Gastroesophageal sphincter (tissue), 4 donors: ENCODE results near the gene CAPRIN2. TPM values are rescaled to one million over a fixed set of nuclear protein-coding genes. Genes with fewer than 3 reads are reported as not detected.

Experiments used
- ATAC-seq: fragments of 150-250 bp; one replicate; pipeline ENCODE4 v1.9.1; 2016; ENCODE audit warnings: mild to moderate bottlenecking, moderate library complexity
- H3K27ac ChIP-seq, 4 donors: fragments of 200-600 bp; sonication (generic) in 3 of 4; 1 replicate in 3 of 4; 2 replicates in 1 of 4; pipeline ENCODE4 v1.5.1; 2016 to 2019
- H3K27me3 ChIP-seq: fragments of 200-600 bp; sonication (generic); one replicate; pipeline ENCODE4 v1.5.1; 2019
- H3K36me3 ChIP-seq, 2 donors: fragments of 200-600 bp; sonication (generic); one replicate each; pipeline ENCODE4 v1.5.1; 2019; ENCODE audit warnings: control low read depth in 1 of 2
- H3K4me1 ChIP-seq, 3 donors: fragments of 200-600 bp; sonication (generic); 1 replicate in 2 of 3; 2 replicates in 1 of 3; pipeline ENCODE4 v1.5.1; 2016 to 2019; ENCODE audit warnings: control low read depth in 2 of 3
- H3K4me3 ChIP-seq, 2 donors: fragments of 200-600 bp; sonication (generic); one replicate each; pipeline ENCODE4 v1.5.1; 2019; ENCODE audit warnings: mild to moderate bottlenecking in 1 of 2, moderate library complexity in 1 of 2
- H3K9me3 ChIP-seq, 3 donors: fragments of 200-600 bp; sonication (generic); one replicate each; pipeline ENCODE4 v1.5.1; 2017 to 2019; ENCODE audit warnings: control low read depth in 2 of 3
- CTCF ChIP-seq, 4 experiments: fragments of 200-600 bp in 2 of 4; fragments of 450-650 bp in 2 of 4; sonication (generic) in 1 of 4; IDR thresholded peaks; one replicate each; pipeline ENCODE4 v1.5.1; 2017 to 2019; ENCODE audit warnings: antibody characterized with exemption in 4 of 4, mild to moderate bottlenecking in 2 of 4, moderate library complexity in 2 of 4
- EP300 ChIP-seq: sonication (generic); formaldehyde crosslinking; IDR thresholded peaks from one replicate; pipeline ENCODE4 v1.6.1; 2017; ENCODE audit warnings: antibody characterized with exemption, mild to moderate bottlenecking
- POLR2A ChIP-seq, 2 donors: fragments of 450-650 bp; IDR thresholded peaks; one replicate each; pipeline ENCODE4 v1.6.1; 2017; ENCODE audit warnings: antibody characterized with exemption in 2 of 2, mild to moderate bottlenecking in 2 of 2, moderate library complexity in 1 of 2
- POLR2AphosphoS5 ChIP-seq: sonication (generic); formaldehyde crosslinking; IDR thresholded peaks from one replicate; pipeline ENCODE4 v1.6.1; 2017; ENCODE audit warnings: antibody characterized with exemption
- WGBS, 2 donors: methylation state at CpG; one replicate each; pipeline ENCODE4 v1.1.5; 2018; ENCODE audit warnings: low coverage in 1 of 2; 5-methylcytosine and 5-hydroxymethylcytosine counted together
- total RNA-seq, 4 donors: library from RNA; depleted of rRNA; stranded (reverse); fragments of >200 nt; gene quantifications; one replicate each; pipeline ENCODE4 v1.1.0, GENCODE V29; 2016

Gene CAPRIN2
- total RNA-seq, 4 donors from 2014 or later, result 20.5 to 38.3 (median 27.8) TPM

- no peaks in the 10 kb centered on the region for H3K27me3 ChIP-seq
- no peak for TF ChIP-seq CTCF (IDR thresholded peaks at IDR 0.05)
- TF ChIP-seq EP300, result no peak
- TF ChIP-seq POLR2AphosphoS5, result peak; percentile 25
- peak overlapping the region; percentile 72 to 78 for H3K4me3 ChIP-seq
- peaks cover 4 to 49% (median 22%) of the 10 kb centered on the region in 3 donors for H3K4me1 ChIP-seq
- H3K36me3 ChIP-seq, result no peaks in the 10 kb centered on the region
- peak overlapping the region; percentile 36 to 89 (median 82) for H3K27ac ChIP-seq
- 5 to 6% methylated on average over 11 to 12 of the region's 16 CpGs for WGBS, 2 donors
- no peaks in the 10 kb centered on the region for H3K9me3 ChIP-seq
- ATAC-seq, result peak; percentile 32
These were observed 60.1 kb downstream of the CAPRIN2 start for GRCh38 chr12:30694412-30695198.

- no peaks in the 10 kb centered on the region for H3K27me3 ChIP-seq
- no peak overlapping the region for H3K27ac ChIP-seq
- peaks cover 4 to 49% (median 22%) of the 10 kb centered on the region in 3 donors for H3K4me1 ChIP-seq
- ATAC-seq, result no peak
- 41 to 56% methylated on average over 3 to 5 of the region's 5 CpGs for WGBS, 2 donors
- H3K36me3 ChIP-seq, result no peaks in the 10 kb centered on the region
- no peak overlapping the region for H3K4me3 ChIP-seq
- TF ChIP-seq POLR2AphosphoS5 (no peak), CTCF (IDR thresholded peaks at IDR 0.05) (no peak), POLR2A (IDR thresholded peaks at IDR 0.05) (no peak), EP300 (no peak)
- no peaks in the 10 kb centered on the region for H3K9me3 ChIP-seq
These were observed 62.3 kb downstream of the CAPRIN2 start for GRCh38 chr12:30692470-30692869.

GRCh38 chr12:30691122-30691879 lies 63.5 kb downstream of the CAPRIN2 start:
- TF ChIP-seq CTCF (IDR thresholded peaks at IDR 0.05) (no peak), POLR2A (IDR thresholded peaks at IDR 0.05) (no peak), EP300 (no peak), POLR2AphosphoS5 (no peak)
- H3K9me3 ChIP-seq, result no peaks in the 10 kb centered on the region
- H3K27ac ChIP-seq, result no peak overlapping the region
- H3K4me1 ChIP-seq, result peaks cover 4 to 45% (median 19%) of the 10 kb centered on the region in 3 donors
- no peak overlapping the region for H3K4me3 ChIP-seq
- peaks cover 0 to under 1% of the 10 kb centered on the region in 2 donors for H3K36me3 ChIP-seq
- no peak for ATAC-seq
- H3K27me3 ChIP-seq, result no peaks in the 10 kb centered on the region
- WGBS, 2 donors, result 41 to 58% methylated on average over 4 of the region's 4 CpGs

GRCh38 chr12:30687265-30687986 lies 67.3 kb downstream of the CAPRIN2 start:
- H3K27me3 ChIP-seq, result no peaks in the 10 kb centered on the region
- H3K9me3 ChIP-seq, result no peaks in the 10 kb centered on the region
- 75 to 78% methylated on average over 2 of the region's 2 CpGs for WGBS, 2 donors
- TF ChIP-seq POLR2AphosphoS5 (no peak), CTCF (IDR thresholded peaks at IDR 0.05) (no peak), POLR2A (IDR thresholded peaks at IDR 0.05) (no peak), EP300 (no peak)
- H3K27ac ChIP-seq, result no peak overlapping the region
- ATAC-seq, result no peak
- H3K4me3 ChIP-seq, result no peak overlapping the region
- peaks cover 0 to 18% (median 0%) of the 10 kb centered on the region in 3 donors for H3K4me1 ChIP-seq
- peaks cover 0 to 28% of the 10 kb centered on the region in 2 donors for H3K36me3 ChIP-seq
